Renal cortex interstitium (tissue), 11 donors: Measurements from ENCODE around the gene PRDM16. TPM values are rescaled to one million over a fixed set of nuclear protein-coding genes. Genes with fewer than 3 reads are reported as not detected.

Experiments used
- DNase-seq, 11 donors: peaks; one replicate each; pipeline ENCODE4 v3.0.0-alpha.2; 2013; ENCODE audit warnings: low read depth in 9 of 11, low spot score in 4 of 11; ENCODE audit errors: extremely low read depth in 1 of 11
- polyA plus RNA-seq, 3 donors: library from polyadenylated mRNA; unstranded; fragments of 120-200 nt; gene quantifications; one replicate each; pipeline ENCODE4 v1.2.1, GENCODE V29; 2013; ENCODE audit not compliant: insufficient read length in 3 of 3

PRDM16 gene
- polyA plus RNA-seq, 3 donors = 5.8 to 14.6 (median 7.3) TPM

- DNase-seq = no peak
These were observed 5.4 kb upstream of the PRDM16 start for GRCh38 chr1:3063379-3064295.

- no peak for DNase-seq
These were observed 4.6 kb upstream of the PRDM16 start for GRCh38 chr1:3064296-3064850.

DNA sequence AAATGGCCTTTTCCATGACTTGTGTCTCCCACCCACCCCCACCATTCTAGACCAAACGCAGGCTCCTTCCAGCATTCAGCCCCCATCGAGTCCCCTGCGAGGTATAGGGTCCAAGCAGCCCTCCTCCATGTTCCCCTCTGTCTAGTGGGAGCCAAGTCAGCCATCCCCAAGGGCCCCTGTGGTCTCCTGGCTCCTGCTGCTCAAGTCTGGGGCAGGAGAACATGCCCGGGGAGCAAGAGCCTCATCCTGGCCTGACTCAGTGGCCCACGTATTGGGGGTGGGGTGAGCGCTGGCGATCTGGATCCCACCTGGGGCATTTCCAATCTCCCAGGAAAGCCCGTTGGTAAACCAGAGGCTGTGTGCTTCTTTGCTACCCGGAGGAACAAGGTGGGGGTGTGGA is 4.1 kb upstream of the PRDM16 start:
- DNase-seq = no peak

DNA sequence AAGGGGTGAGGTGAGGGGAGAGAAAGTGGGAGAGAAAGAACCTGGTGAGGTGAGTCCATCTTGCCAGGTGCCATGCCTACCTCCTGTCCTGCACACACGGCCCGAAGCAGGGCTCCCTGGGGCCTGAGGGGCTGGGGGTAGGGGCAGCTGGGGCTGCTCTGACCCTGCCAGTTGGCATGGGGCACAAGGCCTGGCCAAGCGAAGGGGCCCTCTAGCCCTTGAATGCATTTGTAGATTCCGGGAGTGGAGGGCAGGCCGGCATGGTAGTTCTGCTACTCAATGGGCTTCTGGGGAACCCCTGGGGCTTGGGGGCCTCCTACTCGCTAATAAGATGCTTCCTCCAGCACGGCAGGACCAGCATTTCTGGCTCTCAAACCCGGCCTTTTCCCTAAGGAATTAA is 3.6 kb upstream of the PRDM16 start:
- no peak for DNase-seq

DNA sequence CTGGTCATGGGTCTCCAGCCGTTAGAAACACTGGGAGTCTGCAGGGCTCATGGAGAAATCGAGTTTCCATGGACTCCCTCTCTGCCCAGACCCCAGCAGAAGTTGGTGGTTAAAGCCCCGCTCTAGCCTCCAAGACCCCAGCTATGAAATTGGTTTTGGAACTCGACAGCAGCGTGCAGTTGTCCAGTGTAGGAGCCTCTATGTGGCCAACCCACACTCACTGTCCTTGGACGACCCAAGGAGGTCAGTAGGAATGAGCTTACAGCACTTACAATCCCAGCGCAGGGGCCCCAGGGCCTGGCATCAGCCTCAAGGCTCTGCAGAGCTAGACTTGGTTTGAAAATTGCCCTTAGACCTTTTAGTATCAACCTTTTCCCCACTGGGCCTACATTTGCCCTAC is 3.2 kb upstream of the PRDM16 start:
- DNase-seq = no peak

DNA sequence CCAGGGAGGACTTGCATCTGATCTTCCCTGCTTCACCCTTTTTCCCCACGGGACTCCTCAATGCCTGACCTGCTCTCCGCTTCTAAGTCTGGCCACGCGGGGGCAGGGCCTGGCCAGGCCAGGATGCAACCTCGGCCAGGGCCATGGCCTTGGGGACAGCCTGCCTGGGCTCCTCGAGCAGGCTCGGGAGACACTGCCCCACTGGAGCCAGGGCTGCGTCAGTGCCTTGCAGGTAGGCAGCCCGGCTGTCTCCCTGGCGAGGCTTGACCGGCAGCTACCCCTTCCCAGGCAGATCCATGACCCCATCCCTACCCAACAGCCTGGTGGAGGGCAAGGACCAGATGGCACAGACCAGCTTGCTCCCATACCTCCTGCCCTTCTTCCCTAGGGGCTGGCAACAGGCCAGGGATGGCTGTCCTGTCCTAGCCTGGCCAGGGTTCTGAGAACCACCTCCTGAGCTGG is 2.7 kb upstream of the PRDM16 start:
- DNase-seq = no peak

GRCh38 chr1:3066826-3067225 is 2.2 kb upstream of the PRDM16 start:
- no peak for DNase-seq

GRCh38 chr1:3067301-3067670 is 1.7 kb upstream of the PRDM16 start:
- no peak for DNase-seq

DNA sequence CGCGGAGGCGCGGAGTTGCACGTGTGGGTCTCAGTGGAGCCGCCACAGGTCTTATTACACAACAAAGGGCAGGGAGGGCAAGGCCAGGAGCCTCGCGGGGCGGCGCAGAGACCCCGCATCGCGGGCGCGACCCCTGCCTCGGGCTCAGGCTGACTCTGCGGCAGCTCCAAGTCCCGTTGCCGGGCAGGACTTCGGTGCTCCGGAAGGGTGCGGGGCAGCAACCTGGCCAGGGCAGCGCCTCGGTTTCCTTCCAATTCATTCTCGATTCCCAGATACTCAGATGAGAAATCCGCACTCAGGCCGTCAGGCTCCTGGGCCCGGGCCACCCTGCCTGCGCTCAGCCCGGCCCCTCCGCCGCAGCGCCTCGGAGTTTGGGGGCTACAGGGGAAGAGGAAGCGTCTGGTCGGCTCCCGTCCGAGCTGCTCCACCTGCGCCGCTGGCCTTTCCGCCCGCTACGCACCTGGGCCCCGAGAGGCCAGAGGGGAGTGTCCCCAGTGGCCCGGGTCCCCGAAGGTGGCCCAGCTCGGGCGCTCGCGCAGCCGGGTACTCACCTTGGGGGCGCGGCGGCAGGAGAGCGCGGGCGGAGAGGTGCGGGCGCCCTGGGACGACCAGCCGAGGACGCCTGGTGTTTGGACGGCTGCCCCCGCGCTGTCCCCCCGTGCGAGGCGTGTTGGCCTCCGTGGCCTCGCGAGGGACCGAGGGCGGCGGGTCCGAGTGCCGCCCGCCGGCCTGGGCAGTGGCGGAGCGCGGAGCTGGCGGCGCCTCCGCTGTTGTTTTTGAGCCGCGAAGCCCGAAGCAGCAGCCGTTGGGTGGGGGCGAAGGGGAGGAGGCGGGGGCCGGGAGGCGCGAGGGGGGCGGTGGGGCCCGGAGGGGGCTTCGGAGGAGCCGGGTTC is 1.1 kb upstream of the PRDM16 start:
- DNase-seq = no peak

GRCh38 chr1:3069491-3070308 is 697 bp downstream of the PRDM16 start:
- DNase-seq = peak in 4 of 11 donors; percentile 56 to 78 (median 64)

- DNase-seq = no peak
These were observed 1.3 kb downstream of the PRDM16 start for GRCh38 chr1:3070309-3070643.

- DNase-seq = no peak
These were observed 1.9 kb downstream of the PRDM16 start for GRCh38 chr1:3070644-3071564.

DNA sequence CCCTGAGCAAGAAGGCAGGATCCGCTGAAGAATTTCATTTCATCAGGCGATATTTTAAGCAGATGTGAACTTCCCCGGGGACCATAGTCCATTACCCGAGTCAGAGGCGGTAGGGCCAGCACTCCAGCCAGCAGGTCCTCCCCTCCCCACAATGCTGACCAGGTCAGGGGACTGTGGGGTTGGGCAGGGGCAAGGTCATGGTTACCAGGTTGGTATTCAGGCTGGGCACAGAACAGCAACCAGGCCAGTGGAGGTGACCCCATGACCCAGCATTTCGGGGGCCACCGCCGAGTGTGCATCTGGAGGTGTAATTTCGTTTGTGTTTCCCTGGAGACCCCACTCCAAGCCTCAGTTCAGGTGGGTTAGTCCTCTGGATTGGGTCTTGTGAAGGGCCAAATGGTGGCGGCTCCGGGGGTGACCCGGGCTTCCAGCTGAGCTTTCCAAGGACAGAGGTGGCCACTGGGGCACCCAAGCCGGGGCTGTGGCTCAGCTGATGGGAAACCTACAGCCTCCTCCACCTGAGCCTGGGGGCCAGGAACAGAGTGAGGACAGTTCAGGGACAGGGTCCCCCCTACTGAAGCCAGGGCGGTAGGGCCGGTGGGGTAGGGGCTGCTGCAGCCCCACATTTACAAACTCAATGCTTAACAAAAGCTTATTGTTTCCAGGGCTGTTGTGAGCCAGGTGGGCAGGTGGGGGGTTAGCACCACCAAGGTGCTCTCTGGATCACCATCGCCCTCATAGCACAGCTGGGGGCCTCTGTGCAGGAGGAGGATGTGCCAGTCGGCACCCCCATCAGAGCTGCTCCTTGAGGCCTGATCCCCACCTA is 2.8 kb downstream of the PRDM16 start:
- no peak for DNase-seq

DNA sequence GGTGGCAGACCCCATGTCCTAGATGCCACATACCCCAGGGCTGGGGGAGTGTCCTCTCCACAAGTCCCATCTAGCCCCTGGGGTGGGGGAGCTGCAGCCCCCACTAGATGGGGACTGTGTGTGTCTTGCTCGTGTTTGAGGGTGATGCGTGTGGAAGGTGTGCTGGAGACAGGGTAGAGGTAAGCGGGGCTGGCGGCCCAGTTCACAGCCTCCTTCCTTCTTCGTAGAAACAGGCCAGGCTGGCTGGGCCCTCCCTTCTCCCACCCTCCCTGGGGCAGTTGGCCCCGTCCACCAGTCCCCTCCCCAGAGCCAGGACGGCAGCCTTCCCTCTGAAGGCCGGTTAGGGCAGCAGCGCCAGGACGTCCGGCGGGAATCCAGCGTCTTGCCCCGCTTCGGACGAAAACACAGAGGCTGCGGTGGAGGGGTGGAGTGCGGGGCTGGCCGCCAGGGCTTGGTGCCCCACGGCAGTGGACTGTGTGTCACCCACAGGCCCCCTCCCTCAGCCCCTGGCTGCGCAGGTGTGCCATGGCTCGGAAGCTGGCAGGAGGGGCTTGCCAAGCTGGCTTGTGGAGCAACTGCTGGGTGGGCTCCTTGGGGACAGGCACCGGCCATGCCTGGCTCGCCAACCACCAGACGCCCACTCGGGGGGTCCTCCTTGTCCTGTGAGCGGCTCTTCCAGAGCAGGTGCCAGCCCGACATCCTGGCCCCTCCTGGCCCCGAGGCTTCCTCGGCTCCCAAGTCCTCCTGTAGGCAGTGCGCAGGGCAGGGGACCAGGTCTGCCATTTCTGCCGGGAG is 3.6 kb downstream of the PRDM16 start:
- no peak for DNase-seq

GRCh38 chr1:3073186-3073488 is 4.1 kb downstream of the PRDM16 start:
- DNase-seq = no peak

DNA sequence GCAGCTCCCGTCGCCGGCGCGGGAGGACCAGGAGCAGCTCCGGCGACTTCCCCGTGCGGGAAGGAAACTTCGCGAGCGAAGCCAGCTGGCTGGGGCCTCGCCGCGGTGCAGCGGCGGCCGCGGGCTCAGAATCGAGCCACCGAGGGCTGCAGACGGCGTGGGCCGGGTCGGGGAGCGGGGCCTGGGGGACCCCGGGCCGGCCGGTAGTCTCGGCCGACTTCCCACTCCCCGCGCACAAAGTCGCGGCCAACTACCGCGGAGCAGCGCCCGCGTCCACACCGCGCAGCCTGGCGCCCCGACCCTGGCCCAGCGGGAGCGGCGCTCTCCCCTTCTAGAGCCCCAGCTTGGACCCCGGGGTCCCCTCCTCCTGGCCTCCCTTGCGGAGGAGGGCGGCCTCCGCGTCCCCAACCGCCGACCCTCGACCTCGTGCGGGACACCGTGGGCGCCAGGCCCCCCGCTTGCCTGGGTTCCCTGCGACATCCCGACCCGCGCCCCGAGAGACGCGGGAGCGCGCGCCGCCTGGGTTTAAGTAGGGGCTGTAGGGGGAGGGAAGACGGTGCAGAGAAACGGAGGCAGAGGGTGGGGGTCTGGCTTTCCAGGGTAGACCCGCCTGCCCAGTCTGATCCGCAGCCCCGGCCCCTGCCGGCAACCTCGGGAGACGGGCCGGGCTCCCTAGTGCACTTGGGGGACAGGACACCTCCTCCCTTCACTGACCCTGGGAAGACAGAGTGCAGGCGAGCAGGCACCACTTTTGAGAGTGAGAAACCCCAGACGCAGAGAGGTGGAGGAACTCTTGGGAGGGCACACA is 4.7 kb downstream of the PRDM16 start:
- no peak for DNase-seq
